HG02973 (cell line): ENCODE data around the gene CCM2.

Experiments used
- ATAC-seq: cut with Tn5 transposase; IDR thresholded peaks from one replicate; pipeline ENCODE4 v1.9.1; 2021; ENCODE audit warnings: moderate library complexity; ENCODE audit not compliant: unreplicated experiment

Gene CCM2

GRCh38 chr7:45118292-45118691, 118.3 kb downstream of the CCM2 start:
- no peak for ATAC-seq

- no peak for ATAC-seq
Measured at GRCh38 chr7:45118889-45119331, 118.9 kb downstream of the CCM2 start.

DNA sequence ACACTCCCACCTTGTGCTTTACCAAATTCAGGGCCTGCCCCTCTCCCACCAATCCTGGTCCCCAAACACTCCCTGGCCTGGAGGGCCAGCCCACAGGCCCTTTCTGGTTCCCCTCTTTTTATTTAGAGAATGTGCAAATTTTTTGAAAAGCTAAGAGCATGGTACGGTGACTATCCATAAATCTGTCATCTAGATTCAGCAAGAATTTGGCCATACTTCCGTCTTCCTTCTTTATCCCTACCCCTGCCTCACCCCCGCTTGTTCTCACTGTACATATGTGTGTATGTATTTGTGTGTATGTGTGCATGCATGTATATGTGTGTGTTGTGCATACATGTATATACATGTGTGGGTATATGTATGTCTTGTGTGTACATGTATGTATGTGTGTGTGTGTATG, 119.5 kb downstream of the CCM2 start:
- no peak for ATAC-seq

- no peak for ATAC-seq
Measured at GRCh38 chr7:45122975-45123860, 123.2 kb downstream of the CCM2 start.

DNA sequence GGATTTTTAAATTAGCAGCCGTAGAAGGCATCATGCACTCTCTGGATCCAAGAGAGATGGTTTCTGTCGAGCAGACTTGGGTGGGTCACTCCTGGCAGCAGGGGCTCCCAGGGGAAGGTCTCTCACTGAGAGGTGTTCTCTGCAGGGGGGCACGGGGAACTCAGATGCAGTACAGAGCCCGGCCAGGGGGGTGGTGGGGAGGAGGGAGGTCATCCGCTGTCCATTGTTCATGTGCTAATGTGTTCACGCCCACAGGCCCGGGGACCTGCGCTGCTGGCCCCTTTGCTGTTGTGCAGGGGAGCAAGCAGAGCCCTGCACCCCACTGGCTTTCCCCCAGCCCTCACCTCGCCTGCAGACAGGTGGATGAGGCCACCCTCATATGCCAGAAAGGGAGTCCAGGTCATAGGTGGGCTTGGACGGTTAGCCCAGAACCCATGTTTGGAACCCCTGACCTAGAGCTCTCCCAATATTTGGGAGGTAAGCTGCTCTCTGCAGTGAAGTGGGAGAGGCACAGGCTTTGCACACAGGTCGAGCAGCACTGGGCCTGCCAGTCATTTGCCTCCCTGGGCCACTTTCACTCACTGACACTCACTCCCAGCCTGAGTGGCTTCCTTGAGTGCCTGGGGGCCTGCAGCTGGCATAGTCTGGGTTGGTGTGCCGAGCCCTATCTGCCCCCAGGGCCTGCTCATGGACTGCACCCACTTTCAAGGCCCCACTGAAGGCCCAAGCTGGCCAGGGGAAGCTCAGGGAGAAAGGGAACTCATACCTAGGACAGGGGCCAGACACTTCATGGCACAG, 124.1 kb downstream of the CCM2 start:
- no peak for ATAC-seq

DNA sequence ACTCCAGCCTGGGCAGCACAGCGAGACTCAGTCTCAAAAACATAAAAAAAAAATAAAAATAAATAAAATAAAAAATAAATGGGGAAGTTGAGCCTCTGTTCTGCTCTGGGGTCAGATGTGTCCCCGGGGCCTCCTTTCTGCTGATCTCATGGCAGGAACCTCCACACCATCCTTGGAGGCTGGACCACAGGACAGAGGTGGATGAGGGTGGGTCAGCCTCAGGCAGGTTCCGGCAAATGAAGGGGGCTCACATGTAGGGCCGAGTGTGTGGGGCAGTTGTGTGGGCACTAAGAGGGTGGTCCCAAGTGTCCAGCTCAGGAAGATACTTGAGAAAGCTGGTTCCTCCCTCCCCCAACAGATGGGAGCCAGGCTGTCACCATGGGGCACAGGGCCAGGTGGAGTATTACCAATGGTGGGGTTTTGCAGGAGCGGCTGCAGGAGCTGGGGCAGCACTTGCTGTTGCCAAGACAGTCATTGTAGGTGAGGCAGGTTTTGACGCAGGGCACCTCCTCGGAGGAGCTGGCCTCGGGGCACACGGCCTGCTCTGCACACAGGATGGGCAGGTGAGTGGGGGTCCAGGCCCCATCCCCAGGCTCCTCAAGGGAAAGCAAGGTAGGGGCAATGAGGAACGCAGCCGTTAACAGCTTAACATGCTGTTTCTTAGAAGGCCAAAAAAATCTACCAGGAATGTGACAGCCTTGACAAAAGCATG, 125.3 kb downstream of the CCM2 start:
- ATAC-seq, result no peak
